ENCODE data around the gene NYAP2. TPM values are rescaled to one million over a fixed set of nuclear protein-coding genes. Genes with fewer than 3 reads are reported as not detected.
A peak's percentile ranks its signal among the peaks of the same experiment; 100 is the strongest.

The NYAP2 gene
- total and polyA plus RNA-seq, 10 of the 15 experiments (the other 5 are each of a cell fraction or from before 2014, with no cell fraction given): 0.03 TPM; not detected in 9

- no peak for TF ChIP-seq FOXK2 (IDR thresholded peaks at IDR 0.05)
- TF ChIP-seq NFYA (IDR thresholded peaks at IDR 0.05; ENCODE audit: borderline replicate concordance, low read depth, low read length): no peak
- no peak for TF ChIP-seq NRF1 (conservative IDR thresholded peaks at IDR 0.05; ENCODE audit: low read depth, low read length)
Observed at GRCh38 chr2:225600444-225600843, 200.9 kb downstream of the NYAP2 start (continued).

DNA sequence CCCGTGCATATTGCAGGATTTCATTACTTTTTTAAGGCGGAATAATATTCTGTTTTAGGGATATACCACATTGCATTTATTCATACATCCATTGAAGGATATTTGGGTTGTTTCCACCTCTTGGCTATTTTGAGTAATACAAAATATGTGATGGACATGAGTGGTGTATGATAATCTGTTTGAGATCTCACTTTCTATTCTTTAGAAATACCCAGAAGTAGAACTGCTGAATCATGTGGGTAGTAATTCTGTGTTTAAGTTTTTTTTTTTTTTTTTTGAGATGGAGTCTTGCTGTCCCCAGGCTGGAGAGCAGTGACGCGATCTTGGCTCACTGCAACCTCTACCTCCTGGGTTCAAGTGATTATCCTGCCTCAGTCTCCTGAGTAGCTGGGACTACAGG, 201.4 kb downstream of the NYAP2 start:
- H3K4me1 ChIP-seq (ENCODE audit: control insufficient read depth, insufficient read depth, low read length): no peaks in the 10 kb centered on the region
- FAIRE-seq: no peak

More for the DNA sequence above, 201.4 kb downstream of the NYAP2 start:
- no peaks in the 10 kb centered on the region for H4K20me1 ChIP-seq (ENCODE audit: control insufficient read depth, insufficient read depth)
- H3K27ac ChIP-seq (ENCODE audit: control insufficient read depth, insufficient read depth): no peak overlapping the region
- no peaks in the 10 kb centered on the region for H3K27me3 ChIP-seq (replicated peaks in 1 of 2; ENCODE audit: control insufficient read depth in 2 of 2, insufficient read depth in 2 of 2, low read length in 1 of 2)
- no peak overlapping the region for H3K4me2 ChIP-seq (ENCODE audit: control insufficient read depth, insufficient read depth)
- H3K79me2 ChIP-seq (ENCODE audit: control insufficient read depth, insufficient read depth, low read length): no peaks in the 10 kb centered on the region
- in situ Hi-C loops (cut with MboI): no loop called here
- ChIA-PET POLR2A (no interaction called here), CTCF (interaction anchor here (1.1 kb wide), 1 partner anchor 65 kb away, joined by 5 read pairs; no protein-coding TSS in a partner anchor), SMC1A (ENCODE audit: uncharacterized antibody, unreplicated experiment) (no interaction called here), RAD21 (ENCODE audit: unreplicated experiment) (no interaction called here)
- H3K4me3 ChIP-seq: no peak overlapping the region
- no peak overlapping the region for H3K9ac ChIP-seq (ENCODE audit: control insufficient read depth, insufficient read depth, low read length)
- H3K9me3 ChIP-seq (replicated peaks; ENCODE audit: control insufficient read depth, insufficient read depth, low read length): no peaks in the 10 kb centered on the region
- H3K36me3 ChIP-seq (ENCODE audit: control insufficient read depth in 2 of 2, insufficient read depth in 2 of 2, low read length in 1 of 2): no peaks in the 10 kb centered on the region
- DNase-seq (ENCODE audit: low read depth, low spot score): no peak
- TF ChIP-seq ZBED1 (IDR thresholded peaks at IDR 0.05; ENCODE audit: borderline replicate concordance): no peak
- no peak for TF ChIP-seq FOS (IDR thresholded peaks at IDR 0.05; ENCODE audit: borderline replicate concordance, extremely low read depth, insufficient read length)
- no peak for TF ChIP-seq SUZ12 (IDR thresholded peaks at IDR 0.05; ENCODE audit: unreplicated experiment)
- TF ChIP-seq, protein P1, sequence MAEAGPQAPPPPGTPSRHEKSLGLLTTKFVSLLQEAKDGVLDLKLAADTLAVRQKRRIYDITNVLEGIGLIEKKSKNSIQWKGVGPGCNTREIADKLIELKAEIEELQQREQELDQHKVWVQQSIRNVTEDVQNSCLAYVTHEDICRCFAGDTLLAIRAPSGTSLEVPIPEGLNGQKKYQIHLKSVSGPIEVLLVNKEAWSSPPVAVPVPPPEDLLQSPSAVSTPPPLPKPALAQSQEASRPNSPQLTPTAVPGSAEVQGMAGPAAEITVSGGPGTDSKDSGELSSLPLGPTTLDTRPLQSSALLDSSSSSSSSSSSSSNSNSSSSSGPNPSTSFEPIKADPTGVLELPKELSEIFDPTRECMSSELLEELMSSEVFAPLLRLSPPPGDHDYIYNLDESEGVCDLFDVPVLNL (IDR thresholded peaks at IDR 0.05; ENCODE audit: low read depth, low read length): no peak
- no peak for TF ChIP-seq KAT2A (conservative IDR thresholded peaks at IDR 0.05; ENCODE audit: control insufficient read depth, low read depth, low read length)
- TF ChIP-seq NBN (IDR thresholded peaks at IDR 0.05): no peak
- no peak for TF ChIP-seq TBL1XR1 (IDR thresholded peaks at IDR 0.05; ENCODE audit: low read depth, low read length)
- no peak for TF ChIP-seq KDM1A (IDR thresholded peaks at IDR 0.05; ENCODE audit: borderline replicate concordance)
- TF ChIP-seq RELA (IDR thresholded peaks at IDR 0.05; ENCODE audit: borderline replicate concordance, partially characterized antibody): no peak
- TF ChIP-seq SIN3A (IDR thresholded peaks at IDR 0.05; ENCODE audit: low read depth, low read length): no peak
- peak; percentile 49 for ATAC-seq
- no peak overlapping the region for H2AFZ ChIP-seq (ENCODE audit: control insufficient read depth, low read depth, low read length)
- BruUV-seq (replicated peaks): no TSS peak
- intact Hi-C loops (cut with micrococcal nuclease; ENCODE audit: unreplicated experiment): no loop called here
- WGBS (ENCODE audit: insufficient coverage, insufficient replicate concordance, low lambda C conversion rate, missing lambda C conversion rate): 39% methylated on average over 4 of the region's 4 CpGs

All from GM12878 (cell line).